SK-N-SH treated with all-trans-retinoic acid at 6 μM for 48 hours (cell line): ENCODE data around the gene RBM19.

Experiments
- ATAC-seq: fragments of 200-7000 bp; cut with Tn5 transposase; 3 replicates; pipeline ENCODE4 v1.9.1; 2020; ENCODE audit warnings: mild to moderate bottlenecking, moderate library complexity
- ARNTL ChIP-seq: fragments of 450-650 bp; formaldehyde crosslinking; IDR thresholded peaks from 2 replicates; pipeline ENCODE4 v1.5.0; 2020; ENCODE audit warnings: low read depth, mild to moderate bottlenecking, moderate library complexity, borderline replicate concordance
- CREB5 ChIP-seq: fragments of 250-450 bp; sonication (Bioruptor Pico); IDR thresholded peaks from 2 replicates; pipeline ENCODE4 v1.5.1; 2020; ENCODE audit warnings: low read depth, mild to moderate bottlenecking, moderate library complexity
- CSDC2 ChIP-seq: fragments of 250-450 bp; sonication (Bioruptor Pico); IDR thresholded peaks from 2 replicates; pipeline ENCODE4 v1.5.0; 2020; ENCODE audit warnings: mild to moderate bottlenecking, moderate library complexity
- ESRRG ChIP-seq: fragments of 250-450 bp; sonication (Bioruptor Pico); IDR thresholded peaks from 2 replicates; pipeline ENCODE4 v1.6.1; 2021; ENCODE audit warnings: mild to moderate bottlenecking
- ISL1 ChIP-seq: fragments of 250-450 bp; sonication (Bioruptor Pico); IDR thresholded peaks from 2 replicates; pipeline ENCODE4 v2.1.2; 2022; ENCODE audit warnings: mild to moderate bottlenecking, moderate library complexity
- OSR1 ChIP-seq: fragments of 250-450 bp; sonication (Bioruptor Pico); IDR thresholded peaks from 2 replicates; pipeline ENCODE4 v1.8.0; 2022; ENCODE audit warnings: moderate library complexity, mild to moderate bottlenecking, inconsistent platforms
- PATZ1 ChIP-seq: fragments of 250-450 bp; sonication (Bioruptor Pico); IDR thresholded peaks from 2 replicates; pipeline ENCODE4 v1.8.0; 2020; ENCODE audit warnings: mild to moderate bottlenecking, moderate library complexity, borderline replicate concordance
- POU6F1 ChIP-seq: fragments of 250-450 bp; sonication (Bioruptor Pico); IDR thresholded peaks from 2 replicates; pipeline ENCODE4 v1.8.0; 2021; ENCODE audit warnings: low read depth, mild to moderate bottlenecking, moderate library complexity, borderline replicate concordance
- PPARA ChIP-seq: fragments of 250-450 bp; sonication (Bioruptor Pico); IDR thresholded peaks from 2 replicates; pipeline ENCODE4 v1.5.0; 2020; ENCODE audit warnings: mild to moderate bottlenecking, borderline replicate concordance
- RARB ChIP-seq: fragments of 250-450 bp; sonication (Bioruptor Pico); IDR thresholded peaks from 2 replicates; pipeline ENCODE4 v1.8.0; 2021; ENCODE audit warnings: mild to moderate bottlenecking, moderate library complexity
- SNAI2 ChIP-seq: fragments of 250-450 bp; sonication (Bioruptor Pico); IDR thresholded peaks from 2 replicates; pipeline ENCODE4 v1.5.0; 2020; ENCODE audit warnings: mild to moderate bottlenecking, moderate library complexity
- TCF4 ChIP-seq: fragments of 250-450 bp; sonication (Bioruptor Pico); IDR thresholded peaks from 2 replicates; pipeline ENCODE4 v1.8.0; 2021; ENCODE audit warnings: mild to moderate bottlenecking, moderate library complexity, borderline replicate concordance
- TOX ChIP-seq: fragments of 250-450 bp; sonication (Bioruptor Pico); IDR thresholded peaks from 2 replicates; pipeline ENCODE4 v1.8.0; 2021; ENCODE audit warnings: mild to moderate bottlenecking, moderate library complexity, borderline replicate concordance
- TSHZ2 ChIP-seq: fragments of 250-450 bp; sonication (Bioruptor Pico); IDR thresholded peaks from 2 replicates; pipeline ENCODE4 v1.5.0; 2020; ENCODE audit warnings: mild to moderate bottlenecking, moderate library complexity
- ZC3H10 ChIP-seq: fragments of 250-450 bp; sonication (Bioruptor Pico); IDR thresholded peaks from 2 replicates; pipeline ENCODE4 v1.5.1; 2021; ENCODE audit warnings: mild to moderate bottlenecking, moderate library complexity
- ZFP30 ChIP-seq: fragments of 450-650 bp; formaldehyde crosslinking; IDR thresholded peaks from 2 replicates; pipeline ENCODE4 v1.5.0; 2022; ENCODE audit warnings: mild to moderate bottlenecking, moderate library complexity
- ZNF565 ChIP-seq: fragments of 450-650 bp; formaldehyde crosslinking; conservative IDR thresholded peaks from 2 replicates; pipeline ENCODE4 v1.5.0; 2020; ENCODE audit warnings: low read depth, mild to moderate bottlenecking, moderate library complexity
- ZNF70 ChIP-seq: fragments of 450-650 bp; formaldehyde crosslinking; IDR thresholded peaks from 2 replicates; pipeline ENCODE4 v1.5.0; 2020; ENCODE audit warnings: mild to moderate bottlenecking, moderate library complexity
- ZNF8 ChIP-seq: fragments of 450-650 bp; formaldehyde crosslinking; IDR thresholded peaks from 2 replicates; pipeline ENCODE4 v1.5.0; 2020; ENCODE audit warnings: mild to moderate bottlenecking, moderate library complexity

Gene RBM19

GRCh38 chr12:113847856-113848255 lies 118.3 kb downstream of the RBM19 start:
- ATAC-seq: no peak
- TF ChIP-seq TOX (CRISPR knock-in tag) (no peak), PATZ1 (no peak), TCF4 (CRISPR knock-in tag) (no peak), ZNF8 (no peak), PPARA (CRISPR knock-in tag) (no peak), SNAI2 (CRISPR knock-in tag) (no peak), ARNTL (CRISPR knock-in tag) (no peak), ZC3H10 (CRISPR knock-in tag) (no peak), ESRRG (CRISPR knock-in tag) (no peak), ZNF70 (CRISPR knock-in tag) (no peak), ZFP30 (CRISPR knock-in tag) (no peak), TSHZ2 (CRISPR knock-in tag) (no peak), CSDC2 (CRISPR knock-in tag) (no peak)

- TF ChIP-seq CREB5 (CRISPR knock-in tag) (no peak), RARB (CRISPR knock-in tag) (no peak)
- ATAC-seq: no peak
Observed at GRCh38 chr12:113846883-113847755, 119.0 kb downstream of the RBM19 start.

- ATAC-seq: no peak
- no peak for TF ChIP-seq ZFP30 (CRISPR knock-in tag)
- TF ChIP-seq PPARA (CRISPR knock-in tag): no peak
Observed at GRCh38 chr12:113845900-113846674, 120.0 kb downstream of the RBM19 start.

GRCh38 chr12:113844495-113845210 lies 121.5 kb downstream of the RBM19 start:
- TF ChIP-seq OSR1 (CRISPR knock-in tag): no peak
- no peak for TF ChIP-seq ZFP30 (CRISPR knock-in tag)
- no peak for TF ChIP-seq RARB (CRISPR knock-in tag)
- TF ChIP-seq POU6F1 (CRISPR knock-in tag): no peak
- no peak for TF ChIP-seq ARNTL (CRISPR knock-in tag)
- TF ChIP-seq ISL1 (CRISPR knock-in tag): no peak
- TF ChIP-seq ZNF8: no peak
- TF ChIP-seq ZC3H10 (CRISPR knock-in tag): no peak
- no peak for TF ChIP-seq TCF4 (CRISPR knock-in tag)
- TF ChIP-seq ZNF565 (CRISPR knock-in tag): no peak
- no peak for TF ChIP-seq PATZ1
- TF ChIP-seq, all 23 proteins: peak for 0
- ATAC-seq: no peak
